Fibroblast of peridontal ligament (primary cell): ENCODE results near the gene CSGALNACT2.

Experiments
- DNase-seq: peaks from one replicate; pipeline ENCODE4 v3.0.0-alpha.2; 2010; ENCODE audit errors: extremely low read depth

Gene CSGALNACT2

DNA sequence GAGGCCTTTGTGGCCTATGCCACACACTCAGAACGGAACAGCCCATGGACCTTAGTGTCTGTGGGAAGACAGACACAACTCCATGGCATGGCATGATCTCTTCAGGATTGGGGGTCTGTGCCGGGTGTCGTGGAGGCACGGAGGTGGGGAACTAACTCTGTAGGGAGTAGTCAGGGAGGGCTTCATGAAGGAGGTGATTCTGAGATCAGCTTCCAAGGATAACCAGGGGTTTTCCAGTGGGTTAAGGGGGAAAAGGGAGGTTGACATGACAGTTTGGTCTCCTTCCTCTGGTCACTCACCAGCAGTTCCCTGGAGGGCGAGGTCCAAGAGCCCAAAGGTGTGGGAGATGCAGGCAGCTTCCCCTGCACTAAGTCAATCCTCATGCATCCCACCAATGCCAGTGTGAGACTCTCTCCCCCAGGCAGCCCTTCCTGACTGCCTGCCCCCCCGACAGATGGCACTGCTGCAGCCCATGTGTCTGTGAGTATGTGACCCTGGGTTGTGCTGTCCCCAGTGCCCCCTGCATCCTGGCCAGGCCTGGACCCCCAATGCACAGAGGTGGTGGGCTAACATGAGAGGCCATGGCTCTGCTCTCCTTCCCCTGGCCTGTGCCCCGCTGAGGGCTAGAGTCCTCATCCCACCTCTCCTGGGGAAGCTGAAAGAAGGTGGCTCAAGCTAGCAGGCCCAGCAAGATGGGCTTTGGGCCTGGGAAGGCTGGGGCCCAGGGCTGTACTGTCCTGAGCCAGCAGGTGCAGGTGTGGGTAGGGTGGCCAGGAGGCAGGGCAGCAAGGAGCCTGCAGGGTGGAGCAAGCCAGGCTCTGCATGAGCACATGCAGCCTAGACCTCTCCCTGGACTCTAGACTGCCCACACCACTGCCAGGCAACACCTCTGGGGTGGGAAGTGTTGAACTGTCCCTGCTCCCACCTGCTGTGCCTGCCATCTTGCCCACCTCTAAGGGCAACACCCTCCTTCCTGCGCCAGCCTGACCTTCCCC is 88.9 kb downstream of the CSGALNACT2 start:
- no peak for DNase-seq

DNA sequence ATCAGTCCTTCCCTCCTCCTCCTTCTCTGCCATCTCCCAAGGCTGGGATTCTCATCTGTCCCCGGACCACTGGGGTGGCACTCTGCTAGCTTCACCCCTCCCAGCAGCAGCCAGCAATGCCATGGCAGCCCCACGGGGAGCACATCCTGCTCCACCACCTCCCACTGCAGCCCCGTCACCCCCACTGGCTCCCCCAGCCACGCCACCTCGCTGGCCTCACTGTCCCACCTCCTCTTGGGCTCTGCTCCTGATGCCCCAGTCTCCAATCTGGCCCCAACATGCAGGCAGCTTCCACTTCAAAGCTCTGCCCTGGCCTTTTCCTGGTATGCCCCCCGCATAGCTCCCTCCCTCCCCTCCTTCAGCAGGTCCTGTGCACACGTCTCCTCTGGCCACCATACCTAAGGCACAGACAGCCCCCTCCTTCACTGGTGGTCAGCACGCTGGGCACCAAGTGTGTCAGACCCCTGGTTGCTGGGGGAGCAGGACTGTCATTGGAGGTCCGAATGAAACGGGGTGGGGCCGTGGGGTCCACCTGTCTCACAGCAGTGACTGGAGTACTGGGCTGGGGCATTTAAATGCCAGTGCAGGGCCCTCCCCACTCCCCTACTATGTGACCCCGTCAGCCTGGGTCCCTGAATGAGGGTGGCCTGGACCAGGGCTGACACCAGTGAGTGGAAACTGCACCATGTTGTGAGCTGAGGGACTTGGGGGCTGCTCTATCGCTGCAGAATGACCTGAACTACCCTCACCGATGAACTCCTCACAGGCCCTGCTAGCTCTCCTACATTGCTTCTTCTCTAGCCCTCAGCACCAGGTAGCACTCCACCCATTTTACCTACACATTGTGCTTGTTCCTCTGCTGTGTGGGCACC is 89.9 kb downstream of the CSGALNACT2 start:
- no peak for DNase-seq

DNA sequence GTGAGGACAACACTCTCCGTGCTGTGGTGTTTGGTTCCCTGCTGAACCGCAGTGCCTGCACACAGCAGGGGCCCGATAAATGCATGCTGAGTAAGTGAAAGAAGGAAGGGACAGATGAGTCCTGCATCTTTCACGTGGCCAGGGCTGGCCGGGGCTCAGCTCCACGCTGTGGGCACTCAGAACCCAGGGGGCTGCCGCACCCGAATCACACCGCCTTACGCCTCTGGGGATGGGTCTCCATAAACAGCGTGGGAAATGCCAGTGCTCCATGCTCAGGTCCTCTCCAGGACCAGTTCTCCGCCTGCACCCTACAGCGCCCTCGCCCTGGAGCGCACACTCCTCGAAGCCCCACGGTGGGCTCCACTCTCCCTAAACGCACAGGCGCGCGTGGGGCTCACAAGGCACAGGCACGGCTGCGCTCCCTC is 90.5 kb downstream of the CSGALNACT2 start:
- no peak for DNase-seq

DNA sequence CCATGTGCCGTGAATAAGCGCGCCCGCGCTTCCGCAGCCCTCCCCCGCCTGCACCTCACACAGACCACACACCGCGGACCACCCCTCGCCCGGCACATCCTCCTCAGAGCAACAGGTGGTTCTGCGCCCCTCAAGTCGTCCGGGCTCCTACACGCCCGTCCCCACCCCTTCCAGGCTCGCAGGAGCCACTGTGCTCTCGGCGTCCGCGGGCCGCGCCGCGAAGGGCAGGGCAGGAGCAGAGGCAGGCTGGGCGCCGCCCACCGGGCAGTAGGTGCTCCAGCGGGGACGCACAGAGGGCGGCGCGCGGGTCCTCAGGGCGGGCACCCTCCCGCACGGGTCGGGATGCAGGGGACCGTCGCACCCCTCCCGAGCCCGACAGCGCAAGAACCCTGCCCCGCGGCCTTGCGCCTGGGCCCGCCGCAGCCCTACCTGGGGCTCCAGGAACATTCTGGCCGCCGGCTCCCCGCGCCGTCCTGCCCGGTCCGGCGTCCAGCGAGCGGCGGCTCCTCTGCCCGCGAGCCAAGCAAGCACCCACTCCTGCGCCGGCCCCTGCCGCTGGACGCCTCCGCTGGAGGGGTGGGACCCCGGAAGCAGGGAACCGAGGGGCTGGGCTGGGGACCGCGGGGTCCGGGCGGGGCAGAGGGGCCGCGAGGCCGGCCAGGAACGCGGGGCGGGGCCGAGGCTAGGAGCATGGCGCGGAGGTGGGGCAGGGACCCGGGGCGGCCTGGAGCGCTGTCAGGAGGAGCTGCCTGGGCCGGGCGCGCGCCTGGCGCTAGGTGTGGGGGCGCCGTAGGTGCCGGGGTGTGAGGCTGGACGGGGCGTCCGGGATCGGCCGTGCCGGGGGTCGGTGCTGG is 91.2 kb downstream of the CSGALNACT2 start:
- DNase-seq = no peak

DNA sequence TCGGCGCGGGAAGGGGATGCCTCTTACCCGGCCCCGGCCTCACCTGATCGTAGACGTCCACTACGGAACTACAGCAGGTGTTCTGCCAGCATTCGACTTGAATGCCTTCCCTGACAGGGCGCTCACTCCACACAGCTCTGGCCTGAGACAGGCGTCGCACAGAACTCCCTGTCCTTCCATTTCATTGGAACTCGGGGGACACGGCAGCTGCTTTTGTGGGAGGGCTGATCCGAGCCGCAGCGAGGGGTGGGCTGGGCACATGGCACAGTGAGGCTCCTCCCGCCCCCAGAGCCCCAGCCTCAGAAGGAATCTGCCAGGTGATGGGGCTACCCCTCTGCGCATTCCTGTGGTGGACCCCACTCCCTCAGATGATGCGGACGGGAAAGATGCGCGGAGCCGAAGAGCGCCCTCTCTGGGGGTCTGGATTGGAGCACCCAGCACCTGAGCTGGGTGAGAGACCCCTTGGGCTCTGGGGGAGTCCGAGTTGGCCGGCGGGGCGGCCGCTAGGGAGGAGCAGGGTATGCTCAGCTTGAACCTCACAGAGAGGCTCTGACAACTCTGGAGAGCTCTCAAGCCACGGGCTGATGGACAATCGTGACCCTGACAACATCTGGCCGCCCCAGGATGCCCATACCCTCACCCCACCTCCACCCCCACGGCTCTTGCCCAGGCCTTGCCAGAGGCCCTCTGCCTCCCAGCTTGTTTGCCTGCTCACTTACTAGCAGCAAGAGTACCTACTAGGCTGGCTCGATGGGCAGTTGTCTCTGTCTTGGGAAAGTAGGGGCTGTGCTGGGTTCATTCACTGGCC is 92.1 kb downstream of the CSGALNACT2 start:
- DNase-seq = no peak

DNA sequence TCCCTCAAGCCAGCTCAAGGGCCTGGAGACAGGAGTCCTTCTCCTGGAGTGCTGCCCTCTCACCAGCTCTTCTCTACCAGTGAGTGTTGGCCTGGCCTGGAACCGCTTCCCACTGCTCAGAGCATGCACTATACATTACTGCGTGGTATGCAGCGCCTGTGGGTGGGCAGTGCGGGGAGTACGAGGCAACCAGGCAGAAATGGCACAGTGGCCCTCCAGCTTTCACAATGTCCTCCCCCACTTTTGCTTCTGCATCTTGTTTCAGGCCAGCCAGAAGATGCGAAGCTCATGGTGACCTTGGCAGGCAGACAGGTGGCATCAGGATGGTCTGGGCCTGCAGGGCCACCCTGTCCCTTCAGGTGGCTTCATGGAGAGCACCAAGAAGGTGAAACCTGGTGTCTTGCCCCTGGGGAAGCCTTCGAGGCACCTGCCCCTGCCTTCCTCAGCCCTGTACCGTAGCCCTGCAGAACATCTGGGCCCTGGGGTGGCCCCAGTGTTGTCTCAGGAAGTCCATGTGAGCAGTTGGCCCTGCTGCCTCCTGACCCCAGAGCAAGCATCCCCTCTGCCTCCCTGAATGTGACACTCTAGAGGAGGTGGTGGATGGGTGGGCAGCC is 92.8 kb downstream of the CSGALNACT2 start:
- DNase-seq = no peak

DNA sequence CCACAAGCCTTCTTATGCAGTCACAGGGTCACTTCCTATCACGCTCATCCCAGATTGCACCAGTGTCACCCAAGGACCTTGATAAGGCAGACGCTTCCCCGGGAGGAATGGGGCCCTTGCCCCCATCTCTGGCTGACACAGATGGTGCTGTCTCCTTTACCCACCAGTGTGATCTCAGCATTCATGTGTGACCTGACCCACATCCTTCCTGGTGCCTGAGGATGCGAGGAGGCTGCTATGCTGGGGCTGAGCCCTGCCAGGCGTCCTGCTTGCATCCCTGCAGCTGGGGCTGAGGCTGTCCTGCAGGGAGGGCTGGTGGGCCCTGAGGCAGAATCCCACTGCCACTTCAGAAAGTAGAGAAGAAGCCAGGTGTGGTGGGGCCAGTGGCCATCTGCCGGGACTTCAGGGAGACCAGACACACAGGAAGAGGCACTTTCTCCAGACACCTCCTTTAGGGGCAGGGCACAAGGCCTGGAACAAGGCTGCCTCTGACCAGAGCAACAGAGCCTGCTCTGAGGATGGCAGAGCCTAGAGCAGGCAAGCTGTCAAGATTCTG is 93.4 kb downstream of the CSGALNACT2 start:
- DNase-seq = no peak

DNA sequence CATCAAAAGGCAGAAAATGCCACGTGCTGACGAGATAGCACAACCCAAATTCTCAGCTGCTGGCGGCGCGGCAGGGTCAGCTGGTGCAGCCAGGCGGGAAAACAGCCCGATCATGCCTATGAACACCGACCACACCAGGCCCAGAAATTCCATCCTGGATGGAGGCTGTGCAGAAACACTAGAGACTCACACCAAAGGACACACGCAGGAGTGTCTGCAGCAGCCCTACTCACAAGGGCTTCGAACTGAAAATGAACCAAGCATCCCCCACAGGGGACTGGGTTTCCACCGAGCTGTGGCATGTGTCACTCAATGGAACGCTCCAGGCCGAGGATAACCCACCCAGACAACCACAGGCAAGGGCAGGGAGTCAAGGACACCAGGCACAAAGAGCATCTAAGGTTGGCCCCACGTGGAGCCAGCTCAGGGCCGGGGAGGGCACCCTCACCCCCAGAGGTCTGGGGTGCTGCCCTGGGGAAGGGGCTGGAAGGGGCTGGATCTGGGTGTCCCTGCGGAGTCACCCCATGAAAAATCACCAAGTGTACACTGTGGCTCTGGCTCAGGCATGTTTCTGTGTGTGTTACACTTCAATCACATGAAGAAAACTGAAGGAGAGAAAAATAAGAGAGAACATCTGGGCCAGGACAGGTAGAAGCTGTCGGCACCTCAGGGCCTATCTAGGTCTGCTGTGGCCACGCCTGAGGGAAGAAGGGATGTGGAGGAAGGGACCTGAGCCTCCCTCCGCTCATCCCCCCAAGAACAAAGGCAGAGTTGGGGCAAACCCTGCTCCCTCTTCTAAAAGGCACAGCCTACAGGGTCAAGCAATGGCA is 95.6 kb downstream of the CSGALNACT2 start:
- no peak for DNase-seq

DNA sequence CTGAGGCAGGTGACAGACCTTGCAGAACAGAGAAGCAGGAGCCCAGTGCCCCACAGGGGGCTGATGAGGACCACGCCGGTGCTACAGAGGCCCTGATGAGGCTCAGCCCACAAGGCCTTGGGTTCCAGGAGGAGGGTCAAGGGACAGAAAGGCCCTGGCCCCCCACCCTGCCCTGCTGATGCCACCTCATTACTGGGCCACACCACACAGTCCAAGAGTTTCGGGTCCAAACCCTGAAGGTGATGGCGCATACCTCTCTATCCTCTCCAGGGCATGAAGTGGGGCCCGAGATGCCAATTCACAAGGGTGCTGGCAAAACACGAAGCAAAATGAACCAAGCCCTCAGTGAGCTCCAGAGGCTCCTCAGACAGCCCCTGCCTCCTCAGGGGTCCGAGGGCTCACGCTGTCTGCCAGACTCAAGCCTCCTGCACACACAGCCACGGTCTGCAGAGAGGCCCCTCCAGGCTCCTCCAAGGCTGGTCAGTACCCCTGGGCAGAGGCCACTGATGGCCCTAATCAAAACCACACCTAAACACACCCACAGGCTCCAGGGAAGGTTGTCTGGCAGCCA is 96.3 kb downstream of the CSGALNACT2 start:
- DNase-seq = no peak
